Measurements from ENCODE around the gene CAVIN1.
"Not testable (repeated sequence)": the region's sequence is repeated elsewhere in the genome, so short reads cannot be mapped to it uniquely, and the experiment has no call there.

The CAVIN1 gene

DNA sequence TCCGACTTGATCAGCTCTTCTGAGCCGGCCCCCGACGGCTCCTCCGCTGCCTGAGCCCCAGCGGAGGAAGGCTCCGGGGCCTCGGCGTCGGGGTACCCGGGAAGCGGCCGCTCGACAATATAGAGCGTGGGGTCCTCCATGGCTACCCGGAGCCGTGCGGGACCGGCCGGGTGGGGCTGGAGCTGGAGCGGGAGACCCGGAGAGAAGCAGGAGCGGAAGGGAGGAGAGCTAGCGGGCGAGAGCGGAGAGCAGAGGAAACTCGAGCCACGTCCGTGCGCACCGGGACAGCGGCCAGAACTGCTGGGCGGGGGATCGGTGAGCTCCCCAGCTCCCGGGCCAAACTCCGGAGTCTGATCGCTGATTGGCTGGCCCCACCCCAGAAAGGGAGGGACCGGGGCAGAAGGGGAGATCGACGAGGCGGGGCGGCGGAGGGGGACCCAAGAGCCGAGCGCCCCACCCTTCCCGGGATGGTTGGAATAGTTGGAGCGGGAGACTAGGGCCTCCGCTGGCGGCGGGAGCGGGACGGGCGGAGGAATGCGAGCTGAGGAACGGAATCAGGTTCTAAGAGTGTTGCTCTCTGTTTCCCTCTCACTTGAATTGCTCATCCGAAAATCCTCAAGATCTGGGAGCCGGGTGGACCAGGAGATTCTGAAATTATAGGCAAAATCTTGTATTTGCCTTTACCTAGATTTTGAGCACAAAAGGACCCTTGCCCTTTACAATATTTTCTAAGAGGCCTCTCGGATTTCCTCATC lies at the start of gene CAVIN1:
Gene CAVIN1, minus strand, starts transcription at position 299 of the 755 bp plus-strand sequence. Its CDS starts 159 bp downstream, at position 140.
- DNase-seq (ENCODE audit: low spot score) = peak; percentile 100

- DNase-seq (ENCODE audit: low spot score) = no peak
These were observed 44.8 kb upstream of the CAVIN1 start for GRCh38 chr17:42467889-42468288.

DNA sequence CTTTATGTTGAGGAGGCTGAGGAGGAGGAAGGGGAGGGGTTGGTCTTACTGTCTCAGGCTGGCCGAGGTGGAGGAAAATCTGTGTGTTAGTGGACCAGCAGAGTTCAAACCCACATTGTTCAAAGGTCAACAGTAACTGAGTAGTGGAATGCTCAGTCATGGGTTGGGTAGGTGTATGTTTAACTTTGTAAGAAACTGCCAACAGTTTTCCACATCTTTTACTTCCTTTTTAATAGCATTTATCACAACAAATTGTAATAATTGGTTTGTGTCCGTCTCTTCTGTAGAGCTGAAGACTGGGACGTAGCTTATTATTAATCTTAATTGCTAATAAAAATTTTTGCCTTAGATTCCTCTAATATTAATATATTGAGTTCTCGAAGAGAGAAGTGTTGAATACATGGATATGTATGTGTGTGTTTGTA lies 40.9 kb upstream of the CAVIN1 start:
- DNase-seq (ENCODE audit: low spot score) = no peak

DNA sequence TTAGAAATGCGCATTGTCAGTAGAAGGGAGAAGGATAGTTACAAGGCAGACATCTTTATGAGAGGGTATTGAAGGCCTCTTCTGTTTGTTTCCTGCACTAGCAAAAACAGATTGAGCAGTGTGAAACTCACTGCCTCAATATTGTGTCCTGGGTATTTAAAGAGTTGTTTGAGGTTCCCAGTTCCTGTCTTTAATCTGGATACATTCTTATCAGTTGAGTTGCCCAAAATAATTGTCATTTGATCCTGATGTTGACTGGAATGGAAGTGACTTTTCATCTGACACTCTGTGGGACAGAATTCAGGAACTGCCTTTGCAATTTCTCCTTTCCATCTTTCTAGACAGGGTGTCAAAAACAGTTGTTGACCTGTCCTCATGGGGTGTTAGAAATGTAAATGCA lies 37.3 kb upstream of the CAVIN1 start:
- no peak for DNase-seq (ENCODE audit: low spot score)

DNA sequence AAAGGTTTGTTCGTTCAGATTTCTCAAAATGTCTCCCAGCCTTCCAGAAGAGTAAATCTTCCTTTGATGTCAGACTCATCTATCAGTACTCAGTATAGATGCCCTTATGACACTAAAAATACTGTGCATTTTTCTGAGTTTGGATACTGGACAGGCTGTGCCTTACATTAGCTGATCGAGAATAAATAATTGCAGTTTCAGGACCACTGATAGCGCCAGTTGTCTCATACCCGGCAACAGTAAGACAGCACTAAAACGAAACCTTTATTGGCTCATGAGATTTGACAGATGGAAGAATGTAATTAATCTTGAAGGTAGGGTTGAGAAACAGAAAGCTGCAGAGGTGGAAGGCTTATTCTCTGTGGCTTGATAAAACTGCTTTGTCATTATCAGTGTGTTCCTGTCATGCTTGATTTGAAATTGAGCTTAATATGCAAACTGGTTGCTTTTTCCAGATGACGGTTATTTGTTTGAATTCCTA lies 36.8 kb upstream of the CAVIN1 start:
- DNase-seq (ENCODE audit: low spot score) = peak; percentile 64

DNA sequence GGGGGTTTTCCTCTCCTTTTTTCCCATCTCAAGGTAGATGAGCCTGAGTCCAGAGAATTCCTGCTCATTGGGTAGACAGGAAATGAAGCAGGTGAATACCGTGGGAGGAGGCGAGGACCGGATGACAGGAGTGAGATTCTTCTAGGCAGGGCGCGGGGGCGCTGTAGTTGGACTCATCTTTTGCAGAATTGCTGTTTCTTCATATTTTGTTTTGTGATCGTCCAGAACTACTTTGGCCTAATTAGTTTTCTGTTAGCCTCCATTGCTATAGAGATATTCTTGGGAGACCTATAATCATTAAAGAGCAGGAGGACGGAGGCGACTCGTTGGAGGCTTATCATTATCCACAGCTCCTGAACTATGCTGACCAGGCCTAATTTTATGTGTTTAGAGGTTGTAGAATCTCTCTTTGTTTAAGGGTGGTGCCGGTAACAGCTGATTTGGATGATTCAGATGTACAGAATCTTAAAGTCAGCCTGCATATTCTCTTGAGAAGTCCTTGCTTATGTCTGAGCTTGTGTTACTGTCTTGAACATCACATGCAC lies 36.3 kb upstream of the CAVIN1 start:
- DNase-seq (ENCODE audit: low spot score) = peak; percentile 41

GRCh38 chr17:42458497-42459255 lies 35.6 kb upstream of the CAVIN1 start, which contains the start of gene ATP6V0A1:
ATP6V0A1 (plus strand) TSS chr17:42458878; CDS start chr17:42460895, 2,017 bp downstream.
- peak; percentile 95 for DNase-seq (ENCODE audit: low spot score)

GRCh38 chr17:42457107-42457792 lies 34.2 kb upstream of the CAVIN1 start:
- DNase-seq (ENCODE audit: low spot score) = no peak

GRCh38 chr17:42456223-42457106 lies 33.4 kb upstream of the CAVIN1 start:
- peak; percentile 77 for DNase-seq (ENCODE audit: low spot score)

- DNase-seq (ENCODE audit: low spot score) = not testable (repeated sequence)
These were observed 31.9 kb upstream of the CAVIN1 start for GRCh38 chr17:42454987-42455386.

GRCh38 chr17:42453439-42453838 lies 30.4 kb upstream of the CAVIN1 start:
- DNase-seq (ENCODE audit: low spot score) = no peak

- not testable (repeated sequence) for DNase-seq (ENCODE audit: low spot score)
These were observed 28.2 kb upstream of the CAVIN1 start for GRCh38 chr17:42451270-42451669.

DNA sequence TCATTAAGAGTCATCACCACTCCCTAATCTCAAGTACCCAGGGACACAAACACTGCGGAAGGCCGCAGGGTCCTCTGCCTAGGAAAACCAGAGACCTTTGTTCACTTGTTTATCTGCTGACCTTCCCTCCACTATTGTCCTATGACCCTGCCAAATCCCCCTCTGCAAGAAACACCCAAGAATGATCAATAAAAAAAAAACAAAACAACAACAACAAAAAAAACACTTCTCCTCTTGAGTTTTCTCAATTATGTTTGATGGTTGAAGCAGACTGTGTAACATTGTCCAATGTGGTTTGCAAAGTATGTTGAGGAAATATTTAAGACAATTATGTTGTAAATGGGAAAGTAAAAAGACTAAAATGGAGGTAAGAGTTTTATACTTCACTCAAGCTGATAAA lies 26.8 kb upstream of the CAVIN1 start:
- DNase-seq (ENCODE audit: low spot score) = not testable (repeated sequence)

- DNase-seq (ENCODE audit: low spot score) = not testable (repeated sequence)
These were observed 26.1 kb upstream of the CAVIN1 start for GRCh38 chr17:42449176-42449575.

DNA sequence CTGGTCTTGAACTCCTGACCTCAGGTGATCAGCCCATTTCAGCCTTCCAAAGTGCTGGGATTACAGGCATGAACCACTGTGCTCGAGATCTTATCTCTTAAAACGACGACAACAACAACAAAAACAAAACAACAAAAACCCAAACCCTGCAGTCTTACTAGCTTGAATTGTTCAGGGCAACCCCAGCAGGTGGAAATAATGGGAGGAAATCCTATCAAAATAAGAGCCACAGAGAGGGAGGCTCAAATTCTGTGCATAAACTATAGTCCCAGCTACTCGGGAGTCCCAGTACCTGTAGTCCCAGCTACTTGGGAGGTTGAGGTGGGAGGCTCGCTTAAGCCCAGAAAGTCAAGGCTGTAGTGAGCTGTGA lies 19.1 kb upstream of the CAVIN1 start:
- no peak for DNase-seq (ENCODE audit: low spot score)

DNA sequence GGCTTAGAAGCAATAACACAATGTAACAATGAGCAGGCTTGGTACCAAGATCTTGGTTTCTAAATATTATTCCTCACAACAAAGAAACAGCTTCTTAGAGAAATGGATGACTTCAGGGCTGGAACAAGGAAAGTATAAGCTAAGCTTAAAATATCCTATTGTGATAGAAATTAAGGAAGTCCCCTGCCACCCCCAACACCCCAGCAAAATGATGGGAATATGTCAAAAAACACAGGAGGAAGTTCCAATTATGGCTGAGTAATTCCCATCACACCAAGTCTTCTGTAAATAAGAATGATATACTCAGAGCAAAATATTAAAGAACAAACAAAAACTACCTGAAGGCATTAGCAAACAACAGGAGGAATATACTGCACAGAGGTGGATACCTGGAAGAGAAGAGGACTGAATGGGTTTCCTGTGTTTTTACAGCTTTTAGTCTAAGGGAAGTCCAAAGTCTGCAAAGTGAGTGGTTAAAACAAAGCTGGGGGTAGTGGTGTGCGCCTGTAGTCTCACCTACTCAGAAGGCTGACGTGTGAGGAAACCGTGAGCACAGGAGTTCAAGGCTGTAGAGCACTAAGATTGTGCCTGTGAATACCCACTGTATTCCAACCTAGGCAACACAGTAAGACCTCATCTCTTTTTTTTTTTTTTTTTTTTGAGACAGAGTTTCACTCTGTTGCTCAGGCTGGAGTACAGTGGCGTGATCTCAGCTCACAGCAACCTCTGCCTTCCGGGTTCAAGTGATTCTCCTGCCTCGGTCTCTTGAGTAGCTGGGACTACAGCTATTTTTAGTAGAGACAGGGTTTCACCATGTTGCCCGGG lies 18.5 kb upstream of the CAVIN1 start:
- no peak for DNase-seq (ENCODE audit: low spot score)

GRCh38 chr17:42438600-42439567 lies 15.8 kb upstream of the CAVIN1 start:
- DNase-seq (ENCODE audit: low spot score) = no peak

DNA sequence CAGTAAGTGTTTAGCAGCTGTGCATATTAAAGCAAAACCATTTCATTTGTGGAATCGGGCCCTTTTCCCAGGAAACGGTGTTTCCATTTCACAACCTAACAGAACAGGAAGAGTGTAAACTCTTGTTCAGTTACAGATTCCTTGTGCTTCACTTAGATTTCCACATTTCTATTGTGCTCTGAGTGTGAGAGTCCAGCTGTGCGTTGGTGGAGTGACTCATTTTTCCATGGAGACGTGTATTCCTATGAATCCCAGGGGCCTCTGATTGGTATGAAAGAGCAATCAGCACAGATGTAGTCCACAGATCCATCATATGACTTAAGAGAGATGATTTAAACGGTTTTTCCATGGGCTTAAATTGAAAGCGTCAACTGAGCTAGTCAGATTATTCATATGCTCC lies 13.3 kb upstream of the CAVIN1 start:
- DNase-seq (ENCODE audit: low spot score) = peak; percentile 89

GRCh38 chr17:42431758-42432161 lies 8.7 kb upstream of the CAVIN1 start:
- DNase-seq (ENCODE audit: low spot score) = no peak

Data from GM03348 (cell line).